A549 (cell line): ENCODE measurements around the gene ZNF436.

Experiments
- CBX2 ChIP-seq: fragments of 200-600 bp; sonication (generic); IDR thresholded peaks from 2 replicates; pipeline ENCODE4 v1.6.1; 2016; ENCODE audit warnings: low read depth, mild to moderate bottlenecking, borderline replicate concordance
- CEBPB ChIP-seq, 2 experiments: fragments of >200 bp in 1 of 2; sonication (Bioruptor Twin) in 1 of 2; formaldehyde crosslinking in 1 of 2; IDR thresholded peaks; 2 replicates each; pipeline ENCODE4 v1.6.1; 2012 to 2016
- CTCF ChIP-seq: fragments of >200 bp; sonication (Bioruptor Twin); formaldehyde crosslinking; IDR thresholded peaks from 3 replicates; pipeline ENCODE4 v1.5.1; 2016
- ELK1 ChIP-seq: fragments of 150-350 bp; IDR thresholded peaks from 2 replicates; pipeline ENCODE4 v1.6.1; 2014; ENCODE audit warnings: low read depth, mild to moderate bottlenecking, low read length
- GATA3 ChIP-seq: IDR thresholded peaks from 2 replicates; pipeline ENCODE4 v1.6.1; 2012; ENCODE audit warnings: borderline replicate concordance
- KDM1A ChIP-seq: fragments of 200-600 bp; sonication (generic); IDR thresholded peaks from 2 replicates; pipeline ENCODE4 v1.6.1; 2016; ENCODE audit warnings: low read depth, mild to moderate bottlenecking
- NR3C1 ChIP-seq: fragments of >200 bp; sonication (Bioruptor Twin); formaldehyde crosslinking; IDR thresholded peaks from 3 replicates; pipeline ENCODE4 v1.6.1; 2017
- POLR2A ChIP-seq: IDR thresholded peaks from 2 replicates; pipeline ENCODE4 v1.6.1; 2012; ENCODE audit warnings: mild to moderate bottlenecking, low read length
- RARB ChIP-seq: fragments of 250-450 bp; sonication (Bioruptor Pico); IDR thresholded peaks from 2 replicates; pipeline ENCODE4 v1.8.0; 2021; ENCODE audit warnings: mild to moderate bottlenecking, moderate library complexity
- REST ChIP-seq: fragments of 200-600 bp; sonication (generic); IDR thresholded peaks from 2 replicates; pipeline ENCODE4 v1.6.1; 2016; ENCODE audit warnings: antibody characterized with exemption, mild to moderate bottlenecking, moderate library complexity
- SREBF2 ChIP-seq: fragments of 450-650 bp; IDR thresholded peaks from 2 replicates; pipeline ENCODE4 v1.6.1; 2014; ENCODE audit warnings: mild to moderate bottlenecking, moderate library complexity

DNA sequence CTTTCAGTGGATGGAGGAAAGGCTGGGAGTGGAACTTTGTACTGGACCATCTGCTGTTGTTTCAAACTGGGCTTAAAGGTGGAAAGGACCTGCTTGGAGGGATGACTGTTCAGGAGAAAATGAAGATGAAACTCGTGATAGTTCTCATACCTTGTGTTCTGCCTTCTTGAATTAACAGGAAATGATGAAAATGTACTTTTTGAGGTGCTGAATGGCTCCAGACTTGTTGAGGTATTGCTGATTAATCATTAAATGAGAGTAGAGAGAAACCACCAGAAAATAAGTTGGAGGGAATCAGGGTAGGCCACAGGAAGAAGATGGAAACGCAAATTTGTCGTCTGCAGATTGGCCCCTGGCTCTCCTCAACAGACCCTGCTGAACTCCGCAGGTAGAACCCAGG is 26.2 kb upstream of the ZNF436 start:
- TF ChIP-seq NR3C1 (no peak), SREBF2 (no peak), POLR2A (no peak), RARB (CRISPR knock-in tag) (no peak), CTCF (no peak), GATA3 (no peak), CBX2 (no peak), KDM1A (no peak), ELK1 (no peak), REST (no peak), CEBPB (IDR thresholded peaks at IDR 0.05) (no peak)
